HL-60/S4 treated with phorbol 12-myristate 13-acetate at 8.2 ng/mL for 4 days and 3 days (cell line): ENCODE results near the gene PLEKHF1.
"Not testable (repeated sequence)": the region's sequence is repeated elsewhere in the genome, so short reads cannot be mapped to it uniquely, and the experiment has no call there.

Experiments
- in situ Hi-C: fragments of 300-500 bp; cut with MboI; formaldehyde crosslinking; loops from 2 replicates; pipeline ENCODE4 v1.15.0; 2022; ENCODE audit warnings: low sequenced_read_pairs

PLEKHF1 gene

GRCh38 chr19:29663861-29664752, 1.2 kb upstream of the PLEKHF1 start:
- in situ Hi-C loops: no loop called here

GRCh38 chr19:29664753-29665214, 477 bp upstream of the PLEKHF1 start:
- in situ Hi-C loops: no loop called here

GRCh38 chr19:29665826-29666577, 741 bp downstream of the PLEKHF1 start:
- in situ Hi-C loops: no loop called here

- in situ Hi-C loops: no loop called here
Measured at GRCh38 chr19:29666578-29667386, 1.5 kb downstream of the PLEKHF1 start.

DNA sequence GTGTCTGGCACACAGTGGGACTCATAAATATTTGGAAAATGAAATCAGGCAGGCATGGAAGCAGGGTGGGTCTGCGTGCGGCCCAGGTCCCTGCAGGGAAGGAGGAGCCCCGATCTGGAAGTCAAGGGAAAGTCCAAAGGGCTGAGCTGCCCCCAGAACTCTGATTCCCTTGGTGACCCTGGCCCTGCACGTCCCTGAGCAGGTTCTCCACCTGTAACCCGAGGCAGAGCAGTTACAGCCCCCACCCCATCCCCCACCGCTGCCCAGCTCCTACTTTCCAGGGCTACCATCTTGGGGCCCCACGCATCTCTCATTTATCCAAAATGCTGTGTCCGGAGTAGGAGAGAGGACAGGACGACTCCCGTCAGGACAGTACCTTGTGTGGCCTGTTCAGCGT, 2.1 kb downstream of the PLEKHF1 start:
- in situ Hi-C loops: no loop called here

DNA sequence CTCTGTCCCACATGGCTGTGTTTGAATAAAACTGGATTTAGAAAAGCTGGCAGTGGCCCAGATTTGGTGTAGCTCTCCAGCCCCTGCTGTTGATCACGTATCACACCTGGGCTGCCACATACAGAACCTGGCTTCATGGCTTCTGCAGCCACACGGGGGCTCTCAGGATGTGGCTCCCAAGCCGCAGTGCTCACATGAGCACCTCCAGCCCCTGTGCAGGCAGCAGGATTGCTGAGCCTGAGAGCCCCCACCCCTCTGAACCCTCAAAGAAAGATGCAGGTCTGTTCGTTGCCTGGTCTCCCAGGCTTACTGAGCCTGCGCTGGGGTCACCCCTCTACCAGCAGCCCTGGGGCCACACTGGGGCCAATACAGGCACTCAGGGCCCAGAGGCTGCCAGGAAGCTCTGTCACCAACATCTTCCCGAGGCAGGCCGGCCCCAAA, 2.7 kb downstream of the PLEKHF1 start:
- in situ Hi-C loops: no loop called here

- in situ Hi-C loops: no loop called here
Measured at GRCh38 chr19:29668746-29669609, 3.7 kb downstream of the PLEKHF1 start.

DNA sequence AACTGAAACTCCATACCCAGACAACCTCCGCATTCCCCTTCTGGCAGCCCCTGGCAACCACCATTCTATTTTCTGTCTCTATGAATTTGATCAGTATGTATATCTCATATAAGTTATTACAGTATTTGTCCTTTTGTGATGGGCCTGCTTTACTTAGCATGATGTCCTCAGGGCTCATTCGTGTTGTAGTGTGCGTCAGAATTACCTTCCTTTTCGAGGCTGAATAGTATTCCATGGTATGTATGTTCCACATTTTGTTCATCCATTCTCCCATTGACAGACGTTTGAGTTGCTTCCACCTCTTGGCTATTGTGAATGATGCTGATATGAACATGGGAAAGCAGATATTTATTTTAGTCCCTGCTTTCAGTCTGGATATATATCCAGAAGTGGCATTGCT, 5.0 kb downstream of the PLEKHF1 start:
- in situ Hi-C loops: no loop called here

- in situ Hi-C loops: not testable (repeated sequence)
Measured at GRCh38 chr19:29671026-29671392, 5.7 kb downstream of the PLEKHF1 start.

- in situ Hi-C loops: no loop called here
Measured at GRCh38 chr19:29671393-29672160, 6.3 kb downstream of the PLEKHF1 start.

GRCh38 chr19:29672319-29672932, 7.2 kb downstream of the PLEKHF1 start:
- in situ Hi-C loops: no loop called here

DNA sequence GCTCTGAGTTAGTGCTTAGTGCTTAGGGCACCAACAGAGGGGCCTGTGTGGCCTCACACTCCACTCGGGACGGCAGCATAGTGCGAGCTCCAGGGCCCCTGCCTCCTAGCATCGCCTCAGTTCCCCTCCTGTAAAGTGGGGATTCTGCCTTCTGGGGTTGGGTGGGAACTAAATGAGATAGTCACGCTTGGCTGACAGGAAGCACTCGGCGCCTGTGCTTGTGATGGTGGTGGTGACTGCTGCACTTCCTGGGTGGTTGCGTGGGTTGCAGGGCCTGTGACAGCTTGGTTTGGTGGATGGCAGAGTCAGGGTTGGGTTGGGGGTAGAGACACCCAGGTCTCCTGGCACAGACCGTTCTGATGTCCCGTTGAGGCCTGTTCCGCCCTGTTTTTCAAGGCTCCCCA, 7.7 kb downstream of the PLEKHF1 start:
- in situ Hi-C loops: no loop called here

- in situ Hi-C loops: no loop called here
Measured at GRCh38 chr19:29673451-29674371, 8.4 kb downstream of the PLEKHF1 start.

DNA sequence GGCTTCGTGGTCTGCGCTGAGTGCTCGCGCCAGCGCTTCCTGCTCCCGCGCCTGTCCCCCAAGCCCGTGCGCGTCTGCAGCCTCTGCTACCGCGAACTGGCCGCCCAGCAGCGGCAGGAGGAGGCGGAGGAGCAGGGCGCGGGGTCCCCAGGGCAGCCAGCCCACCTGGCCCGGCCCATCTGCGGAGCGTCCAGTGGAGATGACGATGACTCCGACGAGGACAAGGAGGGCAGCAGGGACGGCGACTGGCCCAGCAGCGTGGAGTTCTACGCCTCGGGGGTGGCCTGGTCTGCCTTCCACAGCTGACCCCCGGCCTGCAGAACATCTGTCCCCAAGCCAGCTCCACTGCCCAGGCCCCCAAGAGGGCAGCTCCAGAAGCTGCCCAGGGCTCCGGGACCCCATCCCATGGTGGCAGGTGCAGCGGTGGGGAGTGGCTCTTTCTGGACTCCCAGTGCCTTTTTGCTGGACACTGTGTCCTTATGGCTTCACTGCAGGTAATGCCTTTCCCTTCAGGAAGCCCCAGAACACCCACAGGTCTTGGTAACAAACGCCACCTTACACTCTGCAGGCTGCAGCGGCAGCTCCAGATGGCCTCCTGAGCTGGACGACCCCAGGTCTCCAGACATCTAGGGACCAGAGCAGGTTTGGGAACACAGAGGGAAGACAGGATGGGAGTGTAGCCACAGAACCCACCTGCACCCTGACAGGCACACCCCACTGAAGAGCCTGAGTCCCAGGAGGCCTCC, 9.3 kb downstream of the PLEKHF1 start:
- in situ Hi-C loops: no loop called here

- in situ Hi-C loops: no loop called here
Measured at GRCh38 chr19:29675120-29675649, 9.9 kb downstream of the PLEKHF1 start.

DNA sequence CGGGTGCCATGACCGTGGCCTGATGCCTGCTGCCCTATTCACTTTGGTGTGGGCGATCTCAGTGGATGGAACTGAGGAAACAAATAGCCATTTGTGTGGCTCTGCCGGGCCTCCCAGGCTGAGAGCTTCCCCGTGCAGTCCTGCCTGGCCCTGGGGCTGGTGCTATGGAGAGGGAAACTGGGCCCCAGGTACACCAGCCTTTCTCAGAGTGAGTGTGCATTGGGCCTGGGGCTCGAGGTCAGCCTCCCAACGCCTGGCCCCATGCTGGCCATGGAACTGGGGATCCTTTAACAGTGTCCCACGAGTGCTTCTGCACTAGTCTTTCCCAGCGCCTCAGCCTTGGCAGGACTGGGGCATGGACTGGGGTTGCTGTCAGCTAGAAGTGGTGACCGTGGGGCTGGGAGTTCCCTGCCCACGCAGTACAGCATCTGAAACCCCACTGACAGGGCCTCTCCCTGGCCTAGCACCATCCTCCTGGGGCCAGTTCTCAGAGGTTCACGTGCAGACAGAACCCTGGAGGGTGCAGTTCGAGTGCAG, 10.5 kb downstream of the PLEKHF1 start:
- in situ Hi-C loops: no loop called here

- in situ Hi-C loops: no loop called here
Measured at GRCh38 chr19:29676586-29676985, 11.3 kb downstream of the PLEKHF1 start.
